ENCODE results near the gene GPX4.

GPX4 gene

GRCh38 chr19:1094978-1095701, 8.7 kb upstream of the GPX4 start, which contains the start of gene POLR2E:
TSS of gene POLR2E (minus strand) at chr19:1095375. CDS start at chr19:1095315, 60 bp downstream.
- H3K9me2 ChIP-seq (replicated peaks; ENCODE audit: low read depth, low read length): no peaks in the 10 kb centered on the region
- peaks cover 38% of the 10 kb centered on the region for H3K79me2 ChIP-seq (ENCODE audit: insufficient read depth, low read length)
- peak within 1 kb of the TSS; percentile 79 for H2AFZ ChIP-seq (ENCODE audit: low read length)
- peaks cover 22% of the 10 kb centered on the region for H4K20me1 ChIP-seq (ENCODE audit: insufficient read depth, low read length, poor library complexity, severe bottlenecking)
- peak within 1 kb of the TSS; percentile 91 for H3K9ac ChIP-seq (ENCODE audit: low read depth, low read length, poor library complexity, severe bottlenecking)
- H3K9me3 ChIP-seq (ENCODE audit: insufficient read depth, low read depth, low read length): no peaks in the 10 kb centered on the region
- peak within 1 kb of the TSS; percentile 99 for H3K4me3 ChIP-seq (ENCODE audit: low read length, poor library complexity, severe bottlenecking)
- TF ChIP-seq, protein P1, sequence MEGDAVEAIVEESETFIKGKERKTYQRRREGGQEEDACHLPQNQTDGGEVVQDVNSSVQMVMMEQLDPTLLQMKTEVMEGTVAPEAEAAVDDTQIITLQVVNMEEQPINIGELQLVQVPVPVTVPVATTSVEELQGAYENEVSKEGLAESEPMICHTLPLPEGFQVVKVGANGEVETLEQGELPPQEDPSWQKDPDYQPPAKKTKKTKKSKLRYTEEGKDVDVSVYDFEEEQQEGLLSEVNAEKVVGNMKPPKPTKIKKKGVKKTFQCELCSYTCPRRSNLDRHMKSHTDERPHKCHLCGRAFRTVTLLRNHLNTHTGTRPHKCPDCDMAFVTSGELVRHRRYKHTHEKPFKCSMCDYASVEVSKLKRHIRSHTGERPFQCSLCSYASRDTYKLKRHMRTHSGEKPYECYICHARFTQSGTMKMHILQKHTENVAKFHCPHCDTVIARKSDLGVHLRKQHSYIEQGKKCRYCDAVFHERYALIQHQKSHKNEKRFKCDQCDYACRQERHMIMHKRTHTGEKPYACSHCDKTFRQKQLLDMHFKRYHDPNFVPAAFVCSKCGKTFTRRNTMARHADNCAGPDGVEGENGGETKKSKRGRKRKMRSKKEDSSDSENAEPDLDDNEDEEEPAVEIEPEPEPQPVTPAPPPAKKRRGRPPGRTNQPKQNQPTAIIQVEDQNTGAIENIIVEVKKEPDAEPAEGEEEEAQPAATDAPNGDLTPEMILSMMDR (conservative IDR thresholded peaks at IDR 0.05; ENCODE audit: low read length): no peak
- TF ChIP-seq EZH2phosphoT487 (IDR thresholded peaks at IDR 0.05; ENCODE audit: borderline replicate concordance): no peak
- no peaks in the 10 kb centered on the region for H3K27me3 ChIP-seq (ENCODE audit: insufficient read depth, low read length, poor library complexity, severe bottlenecking)
- peaks cover 16% of the 10 kb centered on the region; the same call in 1 of the 2 replicates for H3K36me3 ChIP-seq (ENCODE audit: insufficient read depth, low read length)
- peaks cover 22% of the 10 kb centered on the region for H3K4me1 ChIP-seq (ENCODE audit: insufficient read depth, low read length, poor library complexity, severe bottlenecking)
- H3F3A ChIP-seq (ENCODE audit: low read depth): no peaks in the 10 kb centered on the region
- peak within 1 kb of the TSS; percentile 100 for H3K4me2 ChIP-seq (ENCODE audit: low read depth, low read length, poor library complexity, severe bottlenecking)

DNA sequence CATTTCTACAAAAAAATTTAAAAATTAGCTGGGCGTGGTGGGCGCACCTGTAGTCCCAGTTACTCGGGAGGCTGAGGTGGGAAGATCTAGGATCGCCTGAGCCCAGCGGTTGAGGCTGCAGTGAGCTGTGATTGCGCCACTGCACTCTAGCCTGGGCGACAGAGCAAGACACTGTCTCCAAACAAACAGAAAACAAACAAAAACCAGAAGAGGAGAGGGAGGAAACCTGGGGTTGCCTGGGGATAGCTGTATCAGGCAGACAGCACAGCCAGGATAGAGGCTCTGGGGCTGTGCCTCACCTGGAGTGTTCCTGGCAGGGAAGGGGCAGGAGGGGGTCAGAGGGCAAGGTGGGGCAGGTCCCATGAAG, 6.0 kb upstream of the GPX4 start:
- Histone ChIP-seq H2AFZ (ENCODE audit: low read length) (no peak overlapping the region), H3K4me1 (ENCODE audit: insufficient read depth, low read length, poor library complexity, severe bottlenecking) (peaks cover 30% of the 10 kb centered on the region), H3K36me3 (ENCODE audit: insufficient read depth, low read length) (no peaks in the 10 kb centered on the region), H3K79me2 (ENCODE audit: insufficient read depth, low read length) (peaks cover 24% of the 10 kb centered on the region), H3K4me3 (ENCODE audit: low read length, poor library complexity, severe bottlenecking) (no peak overlapping the region), H3K9ac (ENCODE audit: low read depth, low read length, poor library complexity, severe bottlenecking) (no peak overlapping the region), H3K27me3 (ENCODE audit: insufficient read depth, low read length, poor library complexity, severe bottlenecking) (no peaks in the 10 kb centered on the region), H3K9me2 (replicated peaks; ENCODE audit: low read depth, low read length) (no peaks in the 10 kb centered on the region), H3K9me3 (ENCODE audit: insufficient read depth, low read depth, low read length) (no peaks in the 10 kb centered on the region), H4K20me1 (ENCODE audit: insufficient read depth, low read length, poor library complexity, severe bottlenecking) (peaks cover 22% of the 10 kb centered on the region), H3F3A (ENCODE audit: low read depth) (no peaks in the 10 kb centered on the region), H3K4me2 (ENCODE audit: low read depth, low read length, poor library complexity, severe bottlenecking) (no peak overlapping the region)
- no peak for TF ChIP-seq EZH2phosphoT487 (IDR thresholded peaks at IDR 0.05; ENCODE audit: borderline replicate concordance)
- TF ChIP-seq, protein P1 (conservative IDR thresholded peaks at IDR 0.05; ENCODE audit: low read length): no peak

- no peak for TF ChIP-seq EZH2phosphoT487 (IDR thresholded peaks at IDR 0.05; ENCODE audit: borderline replicate concordance)
- TF ChIP-seq, protein P1 (conservative IDR thresholded peaks at IDR 0.05; ENCODE audit: low read length): no peak
- no peaks in the 10 kb centered on the region for H3K27me3 ChIP-seq (ENCODE audit: insufficient read depth, low read length, poor library complexity, severe bottlenecking)
- H3F3A ChIP-seq (ENCODE audit: low read depth): no peaks in the 10 kb centered on the region
- H2AFZ ChIP-seq (ENCODE audit: low read length): no peak overlapping the region
- H3K36me3 ChIP-seq (ENCODE audit: insufficient read depth, low read length): no peaks in the 10 kb centered on the region
- no peaks in the 10 kb centered on the region for H3K9me3 ChIP-seq (ENCODE audit: insufficient read depth, low read depth, low read length)
- peaks cover 18% of the 10 kb centered on the region for H3K79me2 ChIP-seq (ENCODE audit: insufficient read depth, low read length)
- no peak overlapping the region for H3K9ac ChIP-seq (ENCODE audit: low read depth, low read length, poor library complexity, severe bottlenecking)
- no peak overlapping the region for H3K4me2 ChIP-seq (ENCODE audit: low read depth, low read length, poor library complexity, severe bottlenecking)
- peaks cover 17% of the 10 kb centered on the region for H4K20me1 ChIP-seq (ENCODE audit: insufficient read depth, low read length, poor library complexity, severe bottlenecking)
- H3K4me1 ChIP-seq (ENCODE audit: insufficient read depth, low read length, poor library complexity, severe bottlenecking): peaks cover 27% of the 10 kb centered on the region
- no peaks in the 10 kb centered on the region for H3K9me2 ChIP-seq (replicated peaks; ENCODE audit: low read depth, low read length)
- H3K4me3 ChIP-seq (ENCODE audit: low read length, poor library complexity, severe bottlenecking): no peak overlapping the region
These were observed 5.4 kb upstream of the GPX4 start for GRCh38 chr19:1098177-1099051.
